DMS 273 treated with DMSO at 0.1 percent for 48 hours (cell line): ENCODE results near the gene AQP3.
"Not testable (repeated sequence)": the region's sequence is repeated elsewhere in the genome, so short reads cannot be mapped to it uniquely, and the experiment has no call there.

Experiments
- DNase-seq: peaks from one replicate; lab custom pipeline; 2025; lab: John Stamatoyannopoulos, UW

AQP3 gene

DNA sequence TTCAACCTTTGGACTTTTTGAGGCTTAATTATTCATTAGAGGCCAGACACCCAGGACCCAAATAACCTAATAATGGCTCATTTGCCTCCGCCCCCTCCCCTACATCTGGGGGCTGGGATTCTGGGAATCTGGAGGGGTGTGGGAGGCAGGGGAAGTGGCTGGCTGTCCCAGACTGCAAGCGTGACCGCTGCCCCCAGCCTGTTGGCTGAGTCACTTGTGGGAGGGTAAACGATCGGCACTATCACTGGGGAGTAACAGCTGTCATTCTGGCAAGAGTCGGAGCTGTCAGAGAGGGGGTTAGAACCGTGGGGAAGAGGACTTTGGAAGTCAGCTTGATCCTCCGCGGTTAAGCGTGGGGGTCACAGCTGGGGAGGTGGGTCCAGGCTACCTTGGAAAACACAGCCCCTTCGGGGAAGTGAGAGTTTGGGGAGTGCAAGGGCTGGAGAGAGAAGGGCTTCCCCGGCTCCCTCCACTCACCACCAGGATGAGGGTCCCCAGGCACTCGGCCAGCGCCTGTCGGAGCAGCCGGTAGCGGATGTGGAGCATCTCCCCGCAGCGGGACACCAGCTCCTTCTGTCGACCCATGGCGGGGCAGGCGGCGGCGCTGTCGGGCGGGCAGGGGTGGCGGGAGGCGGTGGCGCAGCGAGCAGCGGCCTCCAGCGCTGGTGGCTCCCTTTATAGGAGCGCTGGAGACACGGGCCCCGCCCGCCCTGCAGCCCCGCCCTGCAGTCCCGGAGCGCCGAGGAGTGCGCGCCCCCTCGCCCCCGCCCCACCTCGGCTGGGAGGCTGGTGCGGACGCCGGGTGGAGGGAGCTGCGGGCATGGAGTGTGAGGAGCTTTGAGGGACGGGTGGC lies at the start of gene AQP3:
Gene AQP3, minus strand, starts transcription at position 648 of the 853 bp plus-strand sequence. Its CDS starts 63 bp downstream, at position 585.
- DNase-seq, result peak; percentile 77

DNA sequence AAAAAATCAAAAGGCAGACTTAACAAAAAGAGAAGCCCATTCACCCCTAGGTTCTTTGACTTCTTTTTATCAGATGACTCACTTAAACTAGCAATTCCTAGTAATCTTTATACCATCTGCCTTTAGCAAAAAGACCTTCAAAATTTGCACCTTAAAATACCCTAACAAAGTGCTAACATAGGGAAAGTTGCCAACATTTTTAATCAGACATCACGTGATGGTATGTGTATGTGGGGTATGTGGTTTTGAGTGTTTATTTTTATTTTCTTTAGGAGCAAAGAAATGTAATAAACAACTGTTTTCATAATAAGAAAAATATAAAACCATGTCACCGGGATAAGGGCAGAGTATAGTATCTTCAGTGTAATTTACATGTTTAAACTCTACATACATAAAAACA lies 46.4 kb upstream of the AQP3 start:
- not testable (repeated sequence) for DNase-seq

DNA sequence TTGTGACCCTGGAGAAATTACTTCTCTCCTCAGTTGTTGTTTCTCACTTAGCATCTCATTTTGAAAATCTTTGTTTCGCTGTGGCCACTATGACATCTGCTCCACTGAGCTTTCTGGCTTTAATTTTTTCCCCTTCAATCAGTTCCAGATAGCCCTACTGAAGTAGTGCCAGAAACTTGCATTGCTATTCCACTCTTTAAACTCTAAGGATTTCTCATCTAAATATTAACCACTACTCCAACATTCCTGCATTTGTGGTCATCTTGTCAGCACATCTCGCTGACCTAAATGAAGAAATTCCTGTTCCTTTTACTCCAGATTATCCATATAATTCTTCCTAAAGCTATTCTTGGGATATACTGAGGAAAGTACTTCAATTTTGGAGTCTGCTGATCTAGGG lies 41.7 kb upstream of the AQP3 start:
- DNase-seq, result no peak

DNA sequence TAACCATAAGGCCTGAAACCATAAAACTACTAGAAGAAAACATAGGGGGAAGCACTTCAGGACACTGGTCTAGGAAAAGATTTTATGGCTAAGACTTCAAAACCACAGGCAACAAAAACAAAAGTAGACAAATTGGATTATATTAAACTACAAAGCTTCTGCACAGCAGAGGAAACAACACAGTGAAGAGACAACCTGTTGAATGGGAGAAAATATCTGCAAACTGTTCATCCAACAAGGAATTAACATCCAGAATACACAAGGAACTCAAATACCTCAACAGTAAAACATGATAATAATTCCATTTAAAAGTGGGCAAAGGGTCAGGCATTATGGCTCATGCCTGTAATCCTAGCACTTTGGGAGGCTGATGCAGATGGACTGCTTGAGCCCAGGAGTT lies 37.9 kb upstream of the AQP3 start:
- DNase-seq, result not testable (repeated sequence)

GRCh38 chr9:33480976-33481375 lies 33.6 kb upstream of the AQP3 start:
- DNase-seq, result no peak

DNA sequence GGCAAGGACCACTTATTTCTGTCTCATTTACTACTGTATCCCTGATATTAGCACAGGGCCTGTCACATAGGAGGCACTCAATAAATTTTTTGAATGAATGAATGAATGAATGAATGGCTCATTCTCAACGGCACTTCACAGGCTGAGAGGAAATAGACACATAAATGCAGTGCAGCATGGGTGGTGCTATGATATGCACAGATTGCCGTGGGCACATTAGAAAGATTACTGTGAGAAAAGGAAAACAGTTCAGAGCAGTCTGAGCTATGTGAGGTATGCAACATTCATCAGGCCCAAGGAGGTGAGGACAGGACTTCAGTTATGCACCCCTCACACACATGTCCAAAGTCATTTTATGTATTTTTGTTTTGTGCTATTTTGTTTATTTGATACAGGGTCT lies 32.7 kb upstream of the AQP3 start:
- DNase-seq, result no peak

DNA sequence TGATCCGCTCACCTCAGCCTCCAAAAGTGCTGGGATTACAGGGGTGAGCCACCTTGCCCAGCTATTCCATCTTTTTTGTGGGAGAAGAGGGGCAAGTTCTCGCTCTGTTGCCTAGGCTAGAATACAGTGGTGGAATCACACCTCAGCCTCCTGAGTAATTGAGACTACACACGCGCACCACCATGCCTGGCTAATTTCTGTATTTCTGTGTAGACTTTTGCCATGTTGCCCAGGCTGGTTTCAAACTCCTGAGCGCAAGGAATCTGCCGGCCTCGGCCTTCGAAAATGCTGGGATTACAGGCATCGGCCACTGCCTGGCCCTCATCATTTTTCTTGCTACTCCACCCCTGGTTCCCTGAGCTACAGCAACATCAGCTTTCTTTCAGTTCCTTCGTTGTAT lies 29.1 kb upstream of the AQP3 start:
- DNase-seq, result no peak

GRCh38 chr9:33475357-33475756 lies 28.0 kb upstream of the AQP3 start:
- DNase-seq, result no peak

DNA sequence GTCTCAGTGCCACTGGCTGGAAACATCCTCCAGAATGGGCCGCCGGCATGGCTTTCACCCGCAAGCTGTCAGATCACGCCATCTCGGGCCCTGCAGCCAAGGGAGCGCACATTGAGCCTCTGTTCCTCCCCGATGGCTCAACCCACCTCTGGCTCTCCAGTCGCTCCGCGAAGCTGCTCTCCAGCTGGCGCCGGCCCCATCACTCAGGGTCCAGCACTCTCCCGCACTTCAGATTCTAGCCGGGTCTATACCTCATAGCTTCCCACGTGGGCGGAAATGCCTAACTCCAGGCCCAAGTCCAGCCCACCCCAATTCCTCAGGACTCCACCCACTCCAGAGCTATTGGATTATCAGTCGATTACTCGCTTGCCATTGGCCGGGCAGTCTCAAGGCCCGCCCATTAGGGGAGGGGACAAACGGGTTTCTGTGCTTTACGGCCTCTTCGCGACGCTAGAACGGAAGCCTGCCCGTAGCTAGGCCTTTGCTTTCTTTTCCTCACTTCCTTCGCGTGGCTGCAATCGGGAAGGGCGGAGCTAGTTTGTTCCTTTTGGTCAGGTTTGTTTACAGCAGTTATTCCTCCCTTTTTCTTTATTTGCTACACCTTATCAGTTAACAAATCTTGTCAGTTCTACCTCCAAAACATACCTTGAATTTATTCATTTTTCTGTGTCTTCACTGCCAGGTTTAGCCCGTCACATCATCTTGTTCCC lies 26.4 kb upstream of the AQP3 start, which contains the start of gene NOL6:
Gene NOL6, minus strand, starts transcription at position 282 of the 710 bp plus-strand sequence. Its CDS starts 82 bp downstream, at position 200.
- DNase-seq, result peak; percentile 97

DNA sequence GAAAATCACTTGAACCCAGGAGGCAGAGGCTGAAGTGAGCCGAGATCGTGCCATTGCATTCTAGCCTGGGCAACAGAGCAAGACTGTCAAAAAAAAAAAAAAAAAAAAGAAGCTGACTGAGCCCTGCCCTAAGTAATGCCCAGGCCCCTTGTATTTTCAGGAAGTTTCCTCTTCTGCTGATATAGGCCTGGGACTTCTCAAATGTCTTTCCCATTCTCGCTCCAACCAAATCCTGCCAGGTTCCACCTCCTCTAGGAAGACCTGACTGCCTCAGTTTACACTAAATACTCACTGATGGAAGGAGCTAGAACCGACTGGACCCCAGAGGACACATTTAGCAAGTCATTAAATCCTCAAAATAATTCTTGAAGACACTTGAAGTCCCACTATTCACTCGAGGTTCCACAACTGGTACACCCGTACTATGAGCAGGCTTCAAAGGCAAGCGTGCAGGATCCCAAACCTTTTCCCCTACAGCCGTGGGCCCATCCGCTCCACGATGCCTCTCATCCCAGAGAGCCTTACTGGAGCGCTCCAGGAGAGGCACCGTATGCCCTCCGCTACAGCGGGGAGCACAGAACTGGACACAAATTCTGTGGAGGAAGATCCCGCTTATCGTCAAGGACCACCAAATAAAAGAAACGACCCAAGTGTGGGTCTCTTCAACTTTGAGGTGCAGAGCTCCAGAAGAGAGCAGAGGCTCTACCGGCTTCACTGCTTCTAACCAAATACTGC lies 25.7 kb upstream of the AQP3 start:
- DNase-seq, result no peak

DNA sequence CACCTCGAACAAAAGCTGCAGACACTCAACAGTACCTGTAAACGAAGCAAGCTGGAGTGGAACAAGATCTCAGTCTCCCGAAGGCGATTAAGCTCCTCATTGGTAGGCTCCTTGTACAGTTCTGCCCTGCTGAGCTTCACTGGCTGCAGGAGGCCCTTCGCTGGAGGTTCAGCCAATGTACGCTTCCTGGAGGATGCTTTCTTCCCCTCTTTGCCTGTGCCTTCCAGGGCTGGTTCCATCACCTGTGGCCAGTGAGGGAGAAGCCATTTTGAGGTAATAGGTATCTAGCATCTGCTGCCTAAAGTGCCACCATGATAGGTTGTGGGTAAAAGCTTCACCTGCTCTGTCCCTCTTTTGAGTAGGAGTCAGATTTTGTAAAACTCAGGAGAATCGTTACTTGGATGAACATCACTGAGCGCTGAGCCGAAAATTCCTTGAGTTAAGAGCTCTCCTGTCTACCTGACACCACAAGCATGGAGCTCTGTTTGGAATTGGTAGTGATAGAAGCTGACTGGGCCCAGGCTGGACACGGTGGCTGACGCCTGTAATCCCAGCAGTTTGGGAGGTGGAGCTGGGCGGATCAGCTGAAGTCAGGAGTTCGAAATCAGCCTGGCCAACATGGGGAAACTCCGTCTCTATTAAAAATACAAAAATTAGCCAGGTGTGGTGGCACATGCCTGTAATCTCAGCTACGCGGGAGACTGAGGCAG lies 24.9 kb upstream of the AQP3 start:
- no peak for DNase-seq

GRCh38 chr9:33471361-33471760 lies 24.0 kb upstream of the AQP3 start:
- no peak for DNase-seq

- no peak for DNase-seq
Observed at GRCh38 chr9:33469891-33470290, 22.5 kb upstream of the AQP3 start.

- no peak for DNase-seq
Observed at GRCh38 chr9:33468797-33469621, 21.6 kb upstream of the AQP3 start.

GRCh38 chr9:33468215-33468730 lies 20.9 kb upstream of the AQP3 start:
- no peak for DNase-seq

DNA sequence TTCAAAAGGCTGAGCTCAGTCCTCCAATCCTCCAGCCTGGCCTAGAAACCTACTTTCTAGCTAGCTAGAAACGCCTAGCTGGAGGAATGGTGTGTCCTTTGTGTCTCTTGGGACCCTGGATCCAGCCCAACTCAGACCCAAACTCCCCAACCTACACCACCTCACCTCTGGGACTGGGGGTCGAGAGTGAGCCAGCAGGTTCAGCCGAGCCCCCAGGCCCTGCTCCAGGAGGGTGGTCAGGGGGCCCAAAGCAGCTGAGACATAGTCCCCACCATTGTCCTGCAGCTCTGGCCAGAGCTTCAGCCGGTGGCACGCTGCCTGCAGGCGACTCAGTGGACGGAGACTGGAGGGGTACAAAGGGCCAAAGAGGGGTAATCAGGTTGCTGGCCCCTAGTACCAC lies 20.1 kb upstream of the AQP3 start:
- no peak for DNase-seq

- no peak for DNase-seq
Observed at GRCh38 chr9:33466565-33467495, 19.4 kb upstream of the AQP3 start.

- DNase-seq, result no peak
Observed at GRCh38 chr9:33465596-33466564, 18.5 kb upstream of the AQP3 start.
